GM12864 (cell line): ENCODE results near the gene ULBP3.

Experiments
- DNase-seq: peaks from one replicate; pipeline ENCODE4 v3.0.0-alpha.2; 2011; ENCODE audit warnings: low read depth
- H3K4me3 ChIP-seq: 2 replicates; pipeline ENCODE4 v1.5.1; 2011; ENCODE audit warnings: mild to moderate bottlenecking, low read depth, low read length, control low read depth
- TF ChIP-seq, protein P1 (sequence below): IDR thresholded peaks from 2 replicates; pipeline ENCODE4 v1.5.1; 2011; ENCODE audit warnings: low read depth, mild to moderate bottlenecking, moderate library complexity, low read length, control low read depth, inconsistent platforms; ENCODE audit errors: missing control alignments

The ULBP3 gene

DNA sequence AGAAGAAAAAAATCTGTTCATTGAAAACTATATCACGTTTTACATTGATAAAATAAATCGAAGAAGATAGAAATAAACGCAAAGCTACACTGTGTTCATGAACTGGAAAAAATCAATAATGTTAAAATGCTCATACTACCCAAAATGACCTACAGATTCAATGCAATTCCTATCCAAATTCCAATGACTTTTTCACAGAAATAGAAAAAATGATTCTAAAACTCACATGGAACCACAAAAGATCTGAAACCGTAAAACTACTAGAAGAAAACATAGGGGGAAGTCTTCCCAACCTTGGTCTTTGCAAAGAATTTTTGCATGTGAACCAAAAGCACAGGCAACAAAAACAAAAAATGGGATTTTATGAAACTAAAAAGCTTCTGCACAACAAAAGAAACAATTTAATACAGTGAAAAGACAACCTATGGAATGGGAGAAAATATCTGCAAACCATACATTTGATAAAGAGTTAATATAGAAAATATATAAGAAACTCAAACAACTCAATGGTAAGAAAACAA is 33.9 kb upstream of the ULBP3 start:
- DNase-seq: no peak
- TF ChIP-seq, protein P1, sequence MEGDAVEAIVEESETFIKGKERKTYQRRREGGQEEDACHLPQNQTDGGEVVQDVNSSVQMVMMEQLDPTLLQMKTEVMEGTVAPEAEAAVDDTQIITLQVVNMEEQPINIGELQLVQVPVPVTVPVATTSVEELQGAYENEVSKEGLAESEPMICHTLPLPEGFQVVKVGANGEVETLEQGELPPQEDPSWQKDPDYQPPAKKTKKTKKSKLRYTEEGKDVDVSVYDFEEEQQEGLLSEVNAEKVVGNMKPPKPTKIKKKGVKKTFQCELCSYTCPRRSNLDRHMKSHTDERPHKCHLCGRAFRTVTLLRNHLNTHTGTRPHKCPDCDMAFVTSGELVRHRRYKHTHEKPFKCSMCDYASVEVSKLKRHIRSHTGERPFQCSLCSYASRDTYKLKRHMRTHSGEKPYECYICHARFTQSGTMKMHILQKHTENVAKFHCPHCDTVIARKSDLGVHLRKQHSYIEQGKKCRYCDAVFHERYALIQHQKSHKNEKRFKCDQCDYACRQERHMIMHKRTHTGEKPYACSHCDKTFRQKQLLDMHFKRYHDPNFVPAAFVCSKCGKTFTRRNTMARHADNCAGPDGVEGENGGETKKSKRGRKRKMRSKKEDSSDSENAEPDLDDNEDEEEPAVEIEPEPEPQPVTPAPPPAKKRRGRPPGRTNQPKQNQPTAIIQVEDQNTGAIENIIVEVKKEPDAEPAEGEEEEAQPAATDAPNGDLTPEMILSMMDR: no peak
- H3K4me3 ChIP-seq: no peak overlapping the region

DNA sequence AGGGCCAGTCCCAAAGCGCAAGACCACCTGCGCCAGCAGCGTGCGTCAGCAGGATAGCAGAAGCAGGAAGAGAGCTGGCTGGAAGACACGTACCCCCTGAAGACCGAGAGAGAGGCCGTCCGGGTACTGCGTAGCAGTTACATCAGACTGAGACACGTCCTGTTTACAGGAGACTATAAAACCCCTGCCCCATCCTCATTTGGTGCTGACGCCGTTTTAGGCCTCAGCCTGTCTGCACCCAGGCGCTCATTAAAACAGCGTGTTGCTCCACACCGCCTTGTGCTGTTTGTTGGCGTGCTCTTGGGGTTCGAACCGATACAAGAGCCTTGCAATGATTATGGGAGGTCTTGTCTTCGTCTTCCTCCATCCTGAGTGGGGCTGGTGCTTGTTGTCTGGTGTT is 31.8 kb upstream of the ULBP3 start:
- DNase-seq: no peak
- TF ChIP-seq, protein P1: no peak
- no peak overlapping the region for H3K4me3 ChIP-seq

GRCh38 chr6:150099953-150100352 is 31.0 kb upstream of the ULBP3 start:
- no peak for DNase-seq
- TF ChIP-seq, protein P1: no peak
- H3K4me3 ChIP-seq: no peak overlapping the region

GRCh38 chr6:150099546-150099945 is 30.6 kb upstream of the ULBP3 start:
- TF ChIP-seq, protein P1: no peak
- no peak for DNase-seq

GRCh38 chr6:150098155-150098554 is 29.2 kb upstream of the ULBP3 start:
- TF ChIP-seq, protein P1: no peak
- no peak for DNase-seq
- H3K4me3 ChIP-seq: no peak overlapping the region

More at GRCh38 chr6:150099546-150099945, 30.6 kb upstream of the ULBP3 start:
- H3K4me3 ChIP-seq: no peak overlapping the region

DNA sequence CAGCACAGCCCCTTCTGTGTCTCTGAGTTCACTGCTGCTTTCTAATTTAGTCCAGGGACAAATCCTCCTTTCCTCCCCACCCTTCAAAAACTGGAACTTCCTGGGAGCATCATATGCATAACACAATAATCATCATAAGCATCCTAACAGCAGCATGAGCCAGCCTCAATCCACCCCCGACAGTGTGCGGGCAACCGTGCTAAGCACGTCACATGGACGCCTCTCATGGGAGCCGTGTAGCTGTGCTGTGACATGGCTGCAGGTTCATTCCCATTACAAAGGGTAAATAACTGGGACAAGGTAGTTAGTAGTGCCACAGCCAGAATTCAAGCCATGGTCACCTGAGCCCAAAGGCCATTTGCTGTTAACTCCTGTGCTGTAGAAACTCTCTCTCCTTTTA is 24.5 kb upstream of the ULBP3 start:
- no peak for DNase-seq

GRCh38 chr6:150091476-150091875 is 22.6 kb upstream of the ULBP3 start:
- TF ChIP-seq, protein P1: no peak
- no peak for DNase-seq

More for the DNA sequence above, 24.5 kb upstream of the ULBP3 start:
- no peak overlapping the region for H3K4me3 ChIP-seq
- TF ChIP-seq, protein P1: no peak

More at GRCh38 chr6:150091476-150091875, 22.6 kb upstream of the ULBP3 start:
- no peak overlapping the region for H3K4me3 ChIP-seq
